Skeletal muscle tissue (tissue), 4 donors: Measurements from ENCODE around the gene KLHDC8B. TPM values are rescaled to one million over a fixed set of nuclear protein-coding genes. Genes with fewer than 3 reads are reported as not detected.
A peak's percentile ranks its signal among the peaks of the same experiment; 100 is the strongest.

ENCODE experiments used
- H3K27ac ChIP-seq: one replicate; pipeline ENCODE4 v1.7.0; 2013; ENCODE audit warnings: mild to moderate bottlenecking, low read depth, low read length, inconsistent platforms
- H3K27me3 ChIP-seq, 3 donors: one replicate each; pipeline ENCODE4 v1.7.0; 2013; ENCODE audit warnings: low read length in 3 of 3; ENCODE audit not compliant: control insufficient read depth in 3 of 3, insufficient read depth in 3 of 3
- H3K36me3 ChIP-seq, 3 donors: one replicate each; pipeline ENCODE4 v1.7.0; 2013; ENCODE audit warnings: low read length in 3 of 3; ENCODE audit not compliant: control insufficient read depth in 3 of 3, insufficient read depth in 3 of 3
- H3K4me1 ChIP-seq, 3 donors: one replicate each; pipeline ENCODE4 v1.7.0; 2013; ENCODE audit warnings: low read length in 3 of 3, mild to moderate bottlenecking in 3 of 3; ENCODE audit not compliant: control insufficient read depth in 3 of 3, insufficient read depth in 3 of 3
- H3K4me3 ChIP-seq, 3 donors: one replicate each; pipeline ENCODE4 v1.7.0; 2013; ENCODE audit warnings: low read length in 3 of 3
- H3K9ac ChIP-seq, 3 donors: one replicate each; pipeline ENCODE4 v1.7.0; 2013; ENCODE audit warnings: low read length in 3 of 3, mild to moderate bottlenecking in 3 of 3, moderate library complexity in 2 of 3, low read depth in 1 of 3
- H3K9me3 ChIP-seq, 3 donors: one replicate each; pipeline ENCODE4 v1.7.0; 2013; ENCODE audit warnings: low read length in 3 of 3; ENCODE audit not compliant: control insufficient read depth in 3 of 3
- total RNA-seq: library from RNA; depleted of rRNA; stranded (reverse); fragments of >200 nt; gene quantifications from one replicate; pipeline ENCODE4 v1.2.3, GENCODE V29; 2014
- donor health status: Osteomylitis.

Gene KLHDC8B
- total RNA-seq, 1 donor from 2014 or later = 83.5 TPM

DNA sequence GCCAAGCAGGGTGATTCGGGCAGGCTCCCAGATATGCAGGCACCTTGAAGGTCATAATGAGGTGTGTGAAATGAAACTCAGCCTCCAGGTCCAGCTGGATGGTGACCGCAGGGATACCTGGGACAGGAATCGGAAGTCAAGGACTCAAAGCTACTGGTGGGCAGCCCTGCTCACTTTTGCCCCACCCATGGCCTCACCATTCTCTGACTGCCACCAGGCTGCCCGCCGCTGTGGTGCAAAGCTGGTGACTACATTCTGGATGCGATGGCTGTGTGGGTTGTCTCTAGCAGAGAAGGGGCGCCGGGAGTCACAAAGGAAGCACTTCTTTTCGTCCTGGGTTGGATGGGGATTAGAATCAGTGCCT is 39.3 kb upstream of the KLHDC8B start:
- Histone ChIP-seq H3K9me3 (no peaks in the 10 kb centered on the region), H3K4me3 (peak overlapping the region; percentile 91 to 99 (median 98)), H3K4me1 (peaks cover 36 to 53% (median 37%) of the 10 kb centered on the region in 3 donors), H3K9ac (peak overlapping the region; percentile 89 to 96 (median 92)), H3K36me3 (peaks cover 35 to 39% (median 38%) of the 10 kb centered on the region in 3 donors), H3K27ac (peak overlapping the region; percentile 88), H3K27me3 (no peaks in the 10 kb centered on the region)

DNA sequence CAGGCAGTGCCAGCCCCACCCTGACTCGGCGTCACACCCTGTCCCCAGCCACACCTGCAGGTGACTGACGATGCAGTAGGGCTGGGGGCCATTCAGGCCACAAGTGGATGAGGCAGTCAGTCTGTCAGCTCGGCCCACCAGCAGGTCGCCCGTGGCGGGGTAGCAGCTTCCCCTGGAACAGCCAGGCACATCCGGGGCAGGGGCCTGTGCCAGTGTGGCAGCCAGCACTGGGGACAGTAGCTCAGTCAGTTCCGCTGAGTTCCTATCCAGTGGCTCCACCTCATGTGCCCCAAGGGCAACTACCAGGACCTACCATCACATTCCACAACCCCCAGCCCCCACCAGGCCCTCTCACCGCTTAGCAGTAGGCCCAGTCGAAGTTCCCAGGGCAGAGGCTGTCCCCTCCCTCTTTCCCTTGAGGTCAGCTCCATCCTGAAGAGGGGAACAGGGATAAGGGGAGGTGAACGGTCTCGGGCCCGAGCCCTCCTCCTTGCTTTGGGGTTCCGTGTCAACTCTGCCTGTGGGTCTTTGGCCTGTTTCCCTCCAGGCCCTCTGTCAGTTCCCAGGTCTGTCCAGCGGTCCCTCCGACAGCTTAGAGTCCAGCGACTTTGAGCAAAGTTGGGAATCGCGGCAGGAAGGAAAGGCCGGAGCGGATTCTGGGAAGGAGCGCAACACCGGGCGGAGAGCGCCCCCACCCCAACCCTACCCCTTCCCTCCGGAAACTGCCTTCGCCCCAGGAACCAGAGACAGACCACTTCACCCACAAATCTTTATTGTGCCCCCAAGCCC is 38.8 kb upstream of the KLHDC8B start, which contains the start of gene LAMB2:
TSS of gene LAMB2 (minus strand) at position 614 of the 789 bp plus-strand sequence. CDS start at position 431, 183 bp downstream.
- Histone ChIP-seq H3K27me3 (peaks cover 0 to 2% (median 0%) of the 10 kb centered on the region in 3 donors), H3K4me1 (peaks cover 36 to 53% (median 37%) of the 10 kb centered on the region in 3 donors), H3K9ac (peak within 1 kb of the TSS; percentile 89 to 96 (median 92)), H3K36me3 (peaks cover 35 to 37% (median 36%) of the 10 kb centered on the region in 3 donors), H3K4me3 (peak within 1 kb of the TSS; percentile 91 to 99 (median 98)), H3K9me3 (no peaks in the 10 kb centered on the region), H3K27ac (peak within 1 kb of the TSS; percentile 88)

DNA sequence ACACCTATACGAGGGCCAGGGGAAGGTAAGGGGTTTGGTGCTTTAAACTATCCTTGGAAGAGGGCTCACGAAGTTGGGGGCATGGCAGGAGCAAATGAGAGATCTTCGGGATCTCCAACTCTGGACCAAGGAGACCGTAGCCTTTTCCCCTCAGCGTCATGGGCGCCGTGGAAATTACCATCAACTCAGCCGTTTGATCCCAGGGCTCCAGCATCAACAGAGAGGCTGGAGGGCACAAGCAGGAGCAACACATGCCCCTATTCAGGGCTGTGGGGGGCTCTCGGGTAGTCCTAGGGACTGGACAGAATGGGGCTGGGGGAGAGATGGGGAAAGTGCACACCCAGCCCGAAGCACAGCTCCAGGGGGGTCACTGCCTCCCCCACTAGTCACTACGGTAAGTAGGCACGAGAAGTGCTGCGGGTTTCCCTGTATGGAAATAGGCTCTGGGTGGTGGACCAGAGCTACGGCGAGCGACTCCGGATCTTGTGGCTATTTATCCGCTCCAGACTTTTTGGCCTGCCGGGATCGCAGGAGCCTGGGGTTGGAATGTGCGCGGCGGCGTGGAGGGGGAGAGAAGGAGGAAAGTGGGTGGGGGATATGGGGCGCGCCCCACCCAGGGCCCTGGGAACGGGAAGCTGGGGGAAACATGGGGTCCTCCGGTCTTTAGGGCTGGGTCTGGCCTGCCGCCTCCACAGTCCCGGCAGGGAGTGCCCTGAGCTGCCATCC is 38.0 kb upstream of the KLHDC8B start:
- Histone ChIP-seq H3K27ac (peak overlapping the region; percentile 88), H3K36me3 (peaks cover 30 to 33% (median 31%) of the 10 kb centered on the region in 3 donors), H3K4me1 (peaks cover 36 to 49% (median 37%) of the 10 kb centered on the region in 3 donors), H3K27me3 (peaks cover 0 to 8% (median 0%) of the 10 kb centered on the region in 3 donors), H3K9ac (peak overlapping the region; percentile 89 to 96 (median 92)), H3K9me3 (no peaks in the 10 kb centered on the region), H3K4me3 (peak overlapping the region; percentile 91 to 99 (median 98))

DNA sequence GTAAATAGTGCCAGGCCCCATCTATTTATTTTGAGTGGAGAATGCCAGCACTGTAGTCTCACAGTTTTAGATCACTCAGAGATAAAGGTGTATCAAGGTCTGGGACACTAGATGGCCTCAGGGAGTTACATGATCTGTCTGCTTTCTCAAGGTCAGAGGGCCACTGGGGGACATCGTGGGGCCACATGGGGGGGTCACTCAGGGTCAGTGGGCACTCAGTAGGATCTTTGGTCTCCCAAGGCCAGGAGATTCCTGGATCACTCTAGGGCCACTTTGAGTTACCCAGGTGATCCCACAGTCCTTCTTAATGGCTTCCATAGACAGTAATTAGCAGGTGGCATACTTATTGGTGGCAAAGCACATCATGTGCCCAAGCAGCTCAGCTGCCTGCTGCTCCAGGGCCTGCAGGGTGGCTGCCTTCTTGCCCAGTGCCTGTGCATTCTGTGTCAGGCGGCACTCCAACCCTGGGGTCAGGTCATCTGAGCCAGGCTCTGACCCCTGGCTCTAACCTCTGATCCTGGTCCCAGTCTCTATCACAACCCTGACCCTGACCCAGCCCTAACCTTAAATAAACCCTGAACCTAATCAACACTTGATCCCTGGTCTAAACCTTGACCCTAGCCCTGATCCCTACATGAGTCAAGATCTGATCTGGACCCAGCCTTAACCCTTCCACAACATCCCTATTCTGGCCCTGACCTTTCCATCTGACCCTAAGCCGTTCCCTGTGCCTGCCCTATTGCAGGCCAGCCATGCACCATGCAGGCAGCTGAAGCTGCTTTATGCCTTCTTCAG is 36.7 kb upstream of the KLHDC8B start:
- Histone ChIP-seq H3K9ac (peak overlapping the region in 1 of 3 donors; percentile 14), H3K9me3 (no peaks in the 10 kb centered on the region), H3K27ac (no peak overlapping the region), H3K4me3 (peak overlapping the region in 1 of 3 donors; percentile 30), H3K27me3 (peaks cover 0 to 10% (median 2%) of the 10 kb centered on the region in 3 donors), H3K4me1 (peaks cover 32 to 43% (median 34%) of the 10 kb centered on the region in 3 donors), H3K36me3 (peaks cover 17 to 20% (median 18%) of the 10 kb centered on the region in 3 donors)

- Histone ChIP-seq H3K4me1 (peaks cover 24 to 35% (median 27%) of the 10 kb centered on the region in 3 donors), H3K36me3 (peaks cover 9 to 12% (median 10%) of the 10 kb centered on the region in 3 donors), H3K4me3 (no peak overlapping the region), H3K9ac (no peak overlapping the region), H3K9me3 (no peaks in the 10 kb centered on the region), H3K27me3 (peaks cover 0 to 10% (median 6%) of the 10 kb centered on the region in 3 donors), H3K27ac (no peak overlapping the region)
Observed at GRCh38 chr3:49135499-49135898, 35.9 kb upstream of the KLHDC8B start.

GRCh38 chr3:49140080-49140479 is 31.3 kb upstream of the KLHDC8B start:
- Histone ChIP-seq H3K27ac (no peak overlapping the region), H3K9ac (no peak overlapping the region), H3K36me3 (no peaks in the 10 kb centered on the region), H3K9me3 (no peaks in the 10 kb centered on the region), H3K4me1 (no peaks in the 10 kb centered on the region), H3K27me3 (peaks cover 0 to 10% (median 6%) of the 10 kb centered on the region in 3 donors), H3K4me3 (no peak overlapping the region)

GRCh38 chr3:49148159-49148558 is 23.2 kb upstream of the KLHDC8B start:
- Histone ChIP-seq H3K9ac (no peak overlapping the region), H3K27me3 (peaks cover 0 to 4% (median 0%) of the 10 kb centered on the region in 3 donors), H3K9me3 (no peaks in the 10 kb centered on the region), H3K36me3 (no peaks in the 10 kb centered on the region), H3K27ac (no peak overlapping the region), H3K4me1 (no peaks in the 10 kb centered on the region), H3K4me3 (no peak overlapping the region)

DNA sequence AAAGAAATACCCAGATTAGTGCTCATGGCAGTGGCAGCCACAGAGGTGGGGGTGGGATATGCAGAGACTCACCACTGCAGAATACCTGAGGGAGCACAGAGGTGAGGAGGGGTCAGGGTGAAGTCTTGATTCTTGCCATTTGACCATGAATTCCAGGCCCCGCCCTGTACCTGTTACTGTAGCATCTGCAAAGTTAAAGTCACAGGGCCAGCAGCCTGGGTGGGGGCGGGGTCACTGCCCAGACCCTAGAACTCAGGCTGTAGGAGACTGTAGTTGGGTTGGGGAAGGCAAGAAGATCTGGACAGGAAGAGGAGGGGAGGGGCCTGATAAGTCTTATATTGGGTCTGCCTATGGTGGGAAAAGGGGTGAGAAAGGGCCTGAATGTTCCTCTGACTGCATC is 19.8 kb upstream of the KLHDC8B start:
- no peak overlapping the region for H3K9ac ChIP-seq

DNA sequence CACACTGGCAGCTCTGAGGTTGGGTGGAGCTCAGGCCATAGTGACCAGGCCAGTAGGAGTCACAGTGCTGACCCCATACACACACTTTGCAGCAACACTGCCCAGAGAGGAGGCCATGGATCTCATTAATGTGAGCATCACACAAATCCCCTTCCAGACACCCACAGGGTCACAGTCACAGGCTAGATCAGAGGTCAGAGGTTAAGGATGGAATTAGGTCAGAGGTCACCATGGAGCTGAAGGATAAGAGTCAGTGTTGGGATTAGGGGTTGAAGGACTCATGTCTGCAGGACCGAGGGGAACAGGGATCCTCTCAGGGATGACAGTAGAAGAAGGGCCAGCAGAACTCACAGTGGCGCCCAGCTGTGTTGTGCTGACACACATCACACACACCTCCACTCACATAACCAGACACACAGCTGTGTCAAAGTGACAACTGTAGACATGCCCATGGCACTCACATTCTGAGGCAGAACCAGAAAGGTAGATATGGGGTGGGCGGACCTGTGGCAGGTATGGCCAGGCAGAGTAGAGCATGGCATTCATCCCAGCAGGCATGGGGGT is 18.0 kb upstream of the KLHDC8B start:
- Histone ChIP-seq H3K9ac (no peak overlapping the region), H3K4me1 (no peaks in the 10 kb centered on the region), H3K36me3 (no peaks in the 10 kb centered on the region), H3K4me3 (no peak overlapping the region), H3K27me3 (peaks cover 0 to 4% (median 0%) of the 10 kb centered on the region in 3 donors), H3K27ac (no peak overlapping the region), H3K9me3 (no peaks in the 10 kb centered on the region)

More for the DNA sequence above, 19.8 kb upstream of the KLHDC8B start:
- Histone ChIP-seq H3K9me3 (no peaks in the 10 kb centered on the region), H3K27me3 (peaks cover 0 to 4% (median 0%) of the 10 kb centered on the region in 3 donors), H3K4me3 (no peak overlapping the region), H3K36me3 (no peaks in the 10 kb centered on the region), H3K4me1 (no peaks in the 10 kb centered on the region), H3K27ac (no peak overlapping the region)
